GM20000 (cell line): ENCODE results near the gene SENP1.

Source experiments
- DNase-seq: peaks from one replicate; pipeline ENCODE4 v3.0.0; 2012; ENCODE audit warnings: low spot score
- TF ChIP-seq, protein P1 (sequence below): IDR thresholded peaks from 2 replicates; pipeline ENCODE4 v1.5.1; 2012; ENCODE audit warnings: mild to moderate bottlenecking, control low read depth; ENCODE audit errors: extremely low read depth, missing control alignments

The SENP1 gene

DNA sequence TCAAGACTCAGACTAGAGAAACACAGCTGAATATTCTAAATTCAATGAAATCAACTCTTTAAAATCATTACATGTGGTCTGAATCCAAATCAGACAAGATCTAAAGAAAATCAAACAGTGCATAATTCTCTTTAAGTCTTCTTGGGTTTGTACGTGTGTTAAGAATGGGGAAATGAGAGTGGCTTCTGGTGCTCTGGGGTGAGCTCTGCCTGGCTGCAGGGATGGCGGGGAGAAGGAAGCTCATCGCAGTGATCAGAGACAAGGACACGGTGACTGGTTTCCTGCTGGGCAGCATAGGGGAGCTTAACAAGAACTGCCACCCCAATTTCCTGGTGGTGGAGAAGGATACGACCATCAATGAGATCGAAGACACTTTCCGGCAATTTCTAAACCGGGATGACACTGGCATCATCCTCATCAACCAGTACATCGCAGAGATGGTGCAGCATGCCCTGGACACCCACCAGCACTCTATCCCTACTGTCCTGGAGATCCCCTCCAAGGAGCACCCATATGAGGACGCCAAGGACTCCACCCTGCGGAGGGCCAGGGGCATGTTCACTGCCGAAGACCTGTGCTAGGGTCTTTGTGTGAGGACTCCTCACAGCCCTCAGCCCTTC, 20.9 kb downstream of the SENP1 start:
- no peak for DNase-seq
- TF ChIP-seq, protein P1, sequence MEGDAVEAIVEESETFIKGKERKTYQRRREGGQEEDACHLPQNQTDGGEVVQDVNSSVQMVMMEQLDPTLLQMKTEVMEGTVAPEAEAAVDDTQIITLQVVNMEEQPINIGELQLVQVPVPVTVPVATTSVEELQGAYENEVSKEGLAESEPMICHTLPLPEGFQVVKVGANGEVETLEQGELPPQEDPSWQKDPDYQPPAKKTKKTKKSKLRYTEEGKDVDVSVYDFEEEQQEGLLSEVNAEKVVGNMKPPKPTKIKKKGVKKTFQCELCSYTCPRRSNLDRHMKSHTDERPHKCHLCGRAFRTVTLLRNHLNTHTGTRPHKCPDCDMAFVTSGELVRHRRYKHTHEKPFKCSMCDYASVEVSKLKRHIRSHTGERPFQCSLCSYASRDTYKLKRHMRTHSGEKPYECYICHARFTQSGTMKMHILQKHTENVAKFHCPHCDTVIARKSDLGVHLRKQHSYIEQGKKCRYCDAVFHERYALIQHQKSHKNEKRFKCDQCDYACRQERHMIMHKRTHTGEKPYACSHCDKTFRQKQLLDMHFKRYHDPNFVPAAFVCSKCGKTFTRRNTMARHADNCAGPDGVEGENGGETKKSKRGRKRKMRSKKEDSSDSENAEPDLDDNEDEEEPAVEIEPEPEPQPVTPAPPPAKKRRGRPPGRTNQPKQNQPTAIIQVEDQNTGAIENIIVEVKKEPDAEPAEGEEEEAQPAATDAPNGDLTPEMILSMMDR = no peak

DNA sequence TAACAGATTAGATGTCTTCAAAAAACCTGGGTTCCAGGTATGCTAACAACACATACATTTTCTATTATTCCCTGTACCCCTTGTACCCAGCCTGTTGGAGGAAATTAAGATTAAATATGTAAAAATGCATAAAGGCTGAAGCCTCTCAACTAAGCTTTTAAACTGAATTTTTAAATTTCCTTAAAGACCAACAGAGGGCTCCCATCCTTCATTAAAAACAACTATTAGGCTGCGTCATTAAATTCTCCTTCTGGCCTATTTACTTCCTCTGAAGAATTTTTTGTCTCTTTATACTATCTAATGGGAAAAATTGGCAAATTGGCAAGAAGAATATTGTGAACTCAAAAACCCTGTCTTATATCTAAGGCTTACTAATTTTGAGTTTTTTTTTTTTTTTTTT, 21.8 kb downstream of the SENP1 start:
- no peak for DNase-seq
- TF ChIP-seq, protein P1 = no peak

DNA sequence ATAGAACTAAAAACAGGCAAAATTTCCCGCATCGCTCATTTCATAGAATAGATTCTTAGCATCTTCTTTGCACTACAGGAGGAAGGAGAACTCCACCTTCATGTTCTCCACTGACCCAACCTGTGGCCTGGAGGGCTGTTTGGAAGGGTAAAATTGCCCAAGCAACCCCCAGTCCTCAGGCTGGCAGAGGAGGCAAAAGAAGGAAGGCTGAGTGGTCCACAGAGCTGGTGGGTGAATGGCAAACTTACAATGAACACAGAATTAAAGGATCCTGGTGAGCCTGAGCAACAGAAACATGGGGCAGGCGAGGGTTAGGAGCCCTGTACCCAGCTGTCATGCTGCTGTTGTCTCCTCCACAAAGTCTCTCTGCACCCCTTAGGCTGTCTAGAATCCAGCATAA, 25.1 kb downstream of the SENP1 start:
- TF ChIP-seq, protein P1 = no peak
- no peak for DNase-seq

DNA sequence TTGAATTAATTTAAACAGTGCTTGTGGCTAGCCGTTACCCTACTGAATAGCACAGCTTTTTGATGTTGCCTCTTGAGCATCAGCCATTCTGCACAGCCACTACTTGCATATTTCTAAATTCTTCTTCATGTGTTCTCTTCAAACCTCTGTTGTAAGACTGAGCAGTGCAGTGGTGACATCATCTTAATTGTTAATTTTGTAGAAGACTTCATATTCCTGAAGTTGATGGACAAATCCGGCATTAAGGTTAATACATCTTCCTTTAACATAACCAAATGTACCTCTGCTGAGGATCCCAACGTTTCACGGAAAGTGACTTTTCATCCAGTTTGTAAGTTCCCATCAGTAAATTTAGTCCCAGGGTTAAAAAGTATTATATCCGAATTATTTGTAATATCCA, 25.6 kb downstream of the SENP1 start:
- no peak for DNase-seq
- TF ChIP-seq, protein P1 = no peak

DNA sequence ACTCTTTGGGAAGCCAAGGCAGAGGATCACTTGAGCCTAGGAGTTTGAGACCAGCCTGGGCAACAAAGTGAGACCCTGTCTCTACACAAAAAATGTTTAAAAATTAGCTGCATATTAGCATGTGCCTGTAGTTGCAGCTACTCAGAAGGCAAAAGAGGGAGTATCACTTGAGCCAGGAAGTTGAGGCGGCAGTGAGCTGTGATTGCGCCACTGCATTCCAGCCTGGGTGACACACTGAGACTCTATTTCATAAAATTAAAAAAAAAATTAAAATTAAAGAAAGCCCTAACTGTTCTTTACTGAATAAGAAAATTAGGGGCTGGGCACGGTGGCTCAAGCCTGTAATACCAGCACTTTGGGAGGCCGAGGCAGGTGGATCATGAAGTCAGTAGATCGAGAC, 27.0 kb downstream of the SENP1 start:
- DNase-seq = no peak
- TF ChIP-seq, protein P1 = no peak

DNA sequence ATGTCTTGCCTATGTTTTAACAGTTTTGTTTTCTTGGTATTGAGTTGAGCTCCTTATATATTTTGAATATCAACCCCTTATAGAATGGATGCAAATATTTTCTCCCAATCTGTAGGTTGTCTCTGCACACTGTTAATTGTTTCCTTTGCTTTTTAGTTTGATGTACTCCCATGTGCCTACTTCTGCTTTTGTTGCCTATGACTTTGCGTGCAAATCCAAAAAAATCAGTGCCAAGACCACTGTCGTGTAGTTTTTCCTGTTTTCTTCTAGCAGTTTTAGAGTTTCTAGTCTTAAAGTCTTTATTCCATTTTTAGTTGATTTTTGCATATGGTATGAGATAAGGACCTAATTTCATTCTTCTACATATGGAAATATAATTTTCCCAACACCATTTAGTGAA, 28.8 kb downstream of the SENP1 start:
- no peak for DNase-seq
- TF ChIP-seq, protein P1 = no peak

DNA sequence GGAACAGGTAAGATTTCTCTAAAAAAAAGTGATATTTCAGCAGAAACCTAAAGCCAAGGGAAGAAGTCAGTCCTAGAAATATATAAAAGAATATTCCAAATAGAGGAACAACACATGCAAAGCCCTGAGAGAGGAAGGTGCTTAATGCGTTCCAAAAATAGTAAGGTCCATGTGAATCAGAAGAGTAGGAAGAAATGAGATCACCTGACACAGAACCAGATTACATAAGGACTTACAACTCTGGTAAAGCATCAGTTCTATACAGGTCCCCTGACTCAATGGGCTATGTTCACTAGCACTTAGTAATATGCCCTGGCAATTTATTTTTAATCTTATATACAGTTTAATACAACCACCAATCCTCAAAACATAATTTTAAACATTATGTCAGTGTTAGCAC, 30.0 kb downstream of the SENP1 start:
- DNase-seq = no peak
- TF ChIP-seq, protein P1 = no peak
